Mesenchymal stem cell (in vitro differentiated cells and primary cell): ENCODE results near the gene PREPL.

Experiments
- DNase-seq: peaks from one replicate; pipeline ENCODE4 v3.0.0-alpha.2; 2013
- H2AFZ ChIP-seq: one replicate; pipeline ENCODE4 v1.6.1; 2013; ENCODE audit warnings: low read depth, mild to moderate bottlenecking, control low read depth, inconsistent platforms, low read length, moderate library complexity
- H2AK5ac ChIP-seq: 2 replicates; pipeline ENCODE4 v1.6.1; 2013; ENCODE audit warnings: low read length, moderate library complexity, mild to moderate bottlenecking, inconsistent platforms; ENCODE audit not compliant: severe bottlenecking
- H2BK120ac ChIP-seq: one replicate; pipeline ENCODE4 v1.6.1; 2013; ENCODE audit warnings: low read depth, mild to moderate bottlenecking, inconsistent platforms, low read length, moderate library complexity
- H2BK12ac ChIP-seq, 2 experiments: one replicate each; pipeline ENCODE4 v1.6.1; 2013; ENCODE audit warnings: inconsistent platforms in 2 of 2, low read length in 2 of 2, mild to moderate bottlenecking in 2 of 2, moderate library complexity in 2 of 2, control low read depth in 1 of 2
- H2BK15ac ChIP-seq: one replicate; pipeline ENCODE4 v1.6.1; 2013; ENCODE audit warnings: mild to moderate bottlenecking, low read depth, inconsistent platforms; ENCODE audit not compliant: poor library complexity, severe bottlenecking
- H2BK5ac ChIP-seq: 2 replicates; pipeline ENCODE4 v1.6.1; 2013; ENCODE audit warnings: low read depth, mild to moderate bottlenecking, low read length, control low read depth, inconsistent platforms; ENCODE audit not compliant: poor library complexity, severe bottlenecking
- H3K14ac ChIP-seq, 2 experiments: one replicate each; pipeline ENCODE4 v1.6.1; 2013; ENCODE audit warnings: inconsistent platforms in 2 of 2, low read length in 2 of 2, control low read depth in 1 of 2, mild to moderate bottlenecking in 1 of 2, moderate library complexity in 1 of 2
- H3K18ac ChIP-seq, 2 experiments: one replicate each; pipeline ENCODE4 v1.6.1; 2013; ENCODE audit warnings: inconsistent platforms in 2 of 2, low read length in 2 of 2, control low read depth in 1 of 2, low read depth in 1 of 2, mild to moderate bottlenecking in 1 of 2
- H3K23ac ChIP-seq, 2 experiments: one replicate each; pipeline ENCODE4 v1.6.1; 2013; ENCODE audit warnings: inconsistent platforms in 2 of 2, low read length in 2 of 2, mild to moderate bottlenecking in 2 of 2, moderate library complexity in 2 of 2, control low read depth in 1 of 2
- H3K27ac ChIP-seq: 2 replicates; pipeline ENCODE4 v1.5.1; 2013; ENCODE audit warnings: mild to moderate bottlenecking, moderate library complexity, low read length, control low read depth, inconsistent platforms; ENCODE audit not compliant: poor library complexity, severe bottlenecking
- H3K27me3 ChIP-seq, 2 experiments: 2 replicates each; pipeline versions ENCODE4 v1.6.1 to v1.7.0; 2013; ENCODE audit warnings: low read length in 2 of 2, mild to moderate bottlenecking in 2 of 2, moderate library complexity in 2 of 2, control low read depth in 1 of 2, inconsistent platforms in 1 of 2; ENCODE audit not compliant: control insufficient read depth in 1 of 2, insufficient read depth in 1 of 2
- H3K36me3 ChIP-seq, 2 experiments: 2 replicates each; pipeline versions ENCODE4 v1.6.1 to v1.7.0; 2013; ENCODE audit warnings: low read length in 2 of 2, control low read depth in 1 of 2, inconsistent platforms in 1 of 2, low read depth in 1 of 2, mild to moderate bottlenecking in 1 of 2; ENCODE audit not compliant: insufficient read depth in 2 of 2, control insufficient read depth in 1 of 2
- H3K4ac ChIP-seq, 2 experiments: one replicate each; pipeline ENCODE4 v1.6.1; 2013; ENCODE audit warnings: inconsistent platforms in 2 of 2, low read length in 2 of 2, mild to moderate bottlenecking in 2 of 2, moderate library complexity in 2 of 2, control low read depth in 1 of 2, low read depth in 1 of 2
- H3K4me1 ChIP-seq: 2 replicates; pipeline ENCODE4 v1.6.1; 2013; ENCODE audit warnings: low read depth, low read length, control low read depth; ENCODE audit not compliant: control insufficient read depth, insufficient read depth
- H3K4me2 ChIP-seq: 2 replicates; pipeline ENCODE4 v1.6.1; 2013; ENCODE audit warnings: low read length, mild to moderate bottlenecking, inconsistent platforms; ENCODE audit not compliant: poor library complexity, severe bottlenecking
- H3K4me3 ChIP-seq, 2 experiments: 2 replicates each; pipeline versions ENCODE4 v1.5.1 to v1.7.0; 2013; ENCODE audit warnings: low read length in 2 of 2, mild to moderate bottlenecking in 2 of 2, control low read depth in 1 of 2, low read depth in 1 of 2; ENCODE audit not compliant: insufficient read depth in 1 of 2
- H3K79me1 ChIP-seq: replicated peaks from 2 replicates; pipeline ENCODE4 v1.6.1; 2013; ENCODE audit warnings: mild to moderate bottlenecking, control low read depth, low read length, inconsistent platforms; ENCODE audit not compliant: poor library complexity, severe bottlenecking
- H3K9ac ChIP-seq: 2 replicates; pipeline ENCODE4 v1.7.0; 2013; ENCODE audit warnings: mild to moderate bottlenecking, low read length, moderate library complexity
- H3K9me3 ChIP-seq: 2 replicates; pipeline ENCODE4 v1.7.0; 2013; ENCODE audit warnings: mild to moderate bottlenecking, low read length; ENCODE audit not compliant: control insufficient read depth
- H4K8ac ChIP-seq: one replicate; pipeline ENCODE4 v1.6.1; 2013; ENCODE audit warnings: inconsistent platforms, mild to moderate bottlenecking, low read length, moderate library complexity
- H4K91ac ChIP-seq: one replicate; pipeline ENCODE4 v1.6.1; 2013; ENCODE audit warnings: mild to moderate bottlenecking, low read length, inconsistent platforms
- whole genome bisulfite sequencing: methylation state at CpG from one replicate; pipeline ENCODE4 v1.1.7; 2013; ENCODE audit warnings: mixed read lengths; 5-methylcytosine and 5-hydroxymethylcytosine counted together

The PREPL gene

GRCh38 chr2:44267796-44268648, 93.3 kb downstream of the PREPL start:
- no peak overlapping the region for H2BK5ac ChIP-seq
- H3K23ac ChIP-seq: no peak overlapping the region
- no peak overlapping the region for H4K91ac ChIP-seq
- no peak overlapping the region for H3K4me2 ChIP-seq
- H4K8ac ChIP-seq: no peak overlapping the region
- WGBS: 56% methylated on average over 7 of the region's 7 CpGs
- no peak overlapping the region for H3K18ac ChIP-seq
- no peaks in the 10 kb centered on the region for H3K9me3 ChIP-seq
- H3K27ac ChIP-seq: peak overlapping the region; percentile 86
- no peak overlapping the region for H3K4me3 ChIP-seq
- H3K79me1 ChIP-seq: no peaks in the 10 kb centered on the region
- H2AK5ac ChIP-seq: peak overlapping the region; percentile 45
- no peak overlapping the region for H2BK120ac ChIP-seq
- no peak overlapping the region for H2AFZ ChIP-seq
- H3K4me1 ChIP-seq: peaks cover 4% of the 10 kb centered on the region
- no peak overlapping the region for H3K9ac ChIP-seq
- peak overlapping the region in 1 of 2 experiments; percentile 32 for H2BK12ac ChIP-seq
- DNase-seq: peak; percentile 47
- H3K14ac ChIP-seq: no peak overlapping the region
- no peaks in the 10 kb centered on the region for H3K36me3 ChIP-seq
- H3K27me3 ChIP-seq: no peaks in the 10 kb centered on the region
- H2BK15ac ChIP-seq: no peak overlapping the region
- H3K4ac ChIP-seq: no peak overlapping the region
